Trophoblast cell (in vitro differentiated cells and primary cell): Measurements from ENCODE around the gene NET1.

Source experiments
- DNase-seq, 2 donors: peaks; one replicate each; pipeline ENCODE4 v3.0.0-alpha.2; 2016
- H2AFZ ChIP-seq: 2 replicates; pipeline ENCODE4 v1.6.1; 2013; ENCODE audit warnings: low read length, moderate library complexity, mild to moderate bottlenecking; ENCODE audit not compliant: insufficient read depth, poor library complexity
- H2AK5ac ChIP-seq: 2 replicates; pipeline ENCODE4 v1.6.1; 2013; ENCODE audit warnings: mild to moderate bottlenecking, low read length
- H2BK120ac ChIP-seq: 2 replicates; pipeline ENCODE4 v1.6.1; 2013; ENCODE audit warnings: low read length, mild to moderate bottlenecking, moderate library complexity; ENCODE audit not compliant: insufficient read depth, poor library complexity
- H2BK12ac ChIP-seq: 2 replicates; pipeline ENCODE4 v1.6.1; 2013; ENCODE audit warnings: mild to moderate bottlenecking, low read length, moderate library complexity
- H2BK5ac ChIP-seq: 2 replicates; pipeline ENCODE4 v1.6.1; 2013; ENCODE audit warnings: low read length, low read depth, moderate library complexity, mild to moderate bottlenecking; ENCODE audit not compliant: poor library complexity
- H3K14ac ChIP-seq: 2 replicates; pipeline ENCODE4 v1.6.1; 2013; ENCODE audit warnings: mild to moderate bottlenecking, low read length
- H3K18ac ChIP-seq: 2 replicates; pipeline ENCODE4 v1.6.1; 2013; ENCODE audit warnings: mild to moderate bottlenecking, low read length
- H3K23ac ChIP-seq: 2 replicates; pipeline ENCODE4 v1.6.1; 2013; ENCODE audit warnings: low read length
- H3K27ac ChIP-seq: 2 replicates; pipeline ENCODE4 v1.5.1; 2013; ENCODE audit warnings: low read depth, mild to moderate bottlenecking, inconsistent platforms, low read length, moderate library complexity
- H3K27me3 ChIP-seq: 2 replicates; pipeline ENCODE4 v1.6.1; 2013; ENCODE audit warnings: inconsistent platforms, mild to moderate bottlenecking, low read length, moderate library complexity; ENCODE audit not compliant: insufficient read depth
- H3K36me3 ChIP-seq, 2 experiments: 1 replicate in 1 of 2; 2 replicates in 1 of 2; pipeline ENCODE4 v1.6.1; 2013; ENCODE audit warnings: low read length in 2 of 2, mild to moderate bottlenecking in 2 of 2, moderate library complexity in 1 of 2; ENCODE audit not compliant: insufficient read depth in 2 of 2, control insufficient read depth in 1 of 2
- H3K4ac ChIP-seq: 2 replicates; pipeline ENCODE4 v1.6.1; 2013; ENCODE audit warnings: low read depth, mild to moderate bottlenecking, low read length, moderate library complexity
- H3K4me1 ChIP-seq, 2 experiments: 1 replicate in 1 of 2; 2 replicates in 1 of 2; pipeline ENCODE4 v1.6.1; 2013; ENCODE audit warnings: low read length in 2 of 2, mild to moderate bottlenecking in 2 of 2, moderate library complexity in 1 of 2; ENCODE audit not compliant: insufficient read depth in 2 of 2, control insufficient read depth in 1 of 2
- H3K4me2 ChIP-seq: 2 replicates; pipeline ENCODE4 v1.6.1; 2013; ENCODE audit warnings: inconsistent platforms, mild to moderate bottlenecking, low read length, moderate library complexity
- H3K4me3 ChIP-seq: 2 replicates; pipeline ENCODE4 v1.5.1; 2013; ENCODE audit warnings: mild to moderate bottlenecking, low read depth, low read length, inconsistent platforms
- H3K79me1 ChIP-seq: one replicate; pipeline ENCODE4 v1.6.1; 2013; ENCODE audit warnings: low read length
- H3K79me2 ChIP-seq: 2 replicates; pipeline ENCODE4 v1.6.1; 2013; ENCODE audit warnings: low read length, mild to moderate bottlenecking; ENCODE audit not compliant: control insufficient read depth, insufficient read depth, poor library complexity
- H3K9ac ChIP-seq: 2 replicates; pipeline ENCODE4 v1.6.1; 2013; ENCODE audit warnings: mild to moderate bottlenecking, low read length
- H3K9me3 ChIP-seq: 2 replicates; pipeline ENCODE4 v1.6.1; 2013; ENCODE audit warnings: low read depth, mild to moderate bottlenecking, control low read depth, inconsistent platforms, low read length; ENCODE audit not compliant: insufficient read depth
- H4K12ac ChIP-seq: 2 replicates; pipeline ENCODE4 v1.6.1; 2013; ENCODE audit warnings: low read depth, mild to moderate bottlenecking, low read length, moderate library complexity
- H4K8ac ChIP-seq: 2 replicates; pipeline ENCODE4 v1.6.1; 2013; ENCODE audit warnings: low read depth, mild to moderate bottlenecking, low read length, moderate library complexity
- H4K91ac ChIP-seq: one replicate; pipeline ENCODE4 v1.6.1; 2013; ENCODE audit warnings: low read depth, mild to moderate bottlenecking, low read length, moderate library complexity
- WGBS: extraction: QIAGEN DNeasy Blood & Tissue Kit; methylation state at CpG from one replicate; pipeline ENCODE4 v1.1.7; 2013; ENCODE audit warnings: missing lambda C conversion rate; ENCODE audit not compliant: insufficient read length, insufficient coverage; ENCODE audit errors: extremely low coverage; 5-methylcytosine and 5-hydroxymethylcytosine counted together

NET1 gene

DNA sequence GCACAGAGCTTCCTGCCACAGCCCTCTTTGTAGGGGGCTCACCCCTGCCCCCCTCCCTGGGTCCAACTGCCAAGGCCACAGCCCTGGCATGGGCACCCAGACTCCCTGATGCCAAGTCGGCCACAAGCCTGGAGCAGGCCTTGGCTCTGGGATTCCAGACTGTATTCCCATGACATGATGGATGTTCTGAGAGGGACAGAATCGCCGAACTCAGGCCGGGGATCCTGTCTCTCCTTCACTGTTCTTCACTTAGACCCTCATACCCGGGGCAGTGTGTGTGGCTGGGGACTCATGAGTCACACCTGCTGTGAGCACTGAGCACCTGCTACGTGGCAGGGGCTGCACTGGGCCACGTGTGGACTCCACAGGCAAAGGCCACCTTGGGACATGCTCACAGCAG lies 79.1 kb downstream of the NET1 start:
- Histone ChIP-seq H2AFZ (no peak overlapping the region), H4K8ac (no peak overlapping the region), H3K27me3 (no peaks in the 10 kb centered on the region), H3K79me2 (no peaks in the 10 kb centered on the region), H3K36me3 (peaks cover 0 to 4% of the 10 kb centered on the region in 2 experiments), H4K12ac (no peak overlapping the region), H4K91ac (peak overlapping the region; percentile 16), H3K4ac (no peak overlapping the region), H2BK5ac (no peak overlapping the region), H3K79me1 (peaks cover 32% of the 10 kb centered on the region), H2BK120ac (peak overlapping the region; percentile 4), H3K4me1 (peaks cover 27% of the 10 kb centered on the region in 2 experiments), H2BK12ac (peak overlapping the region; percentile 47), H3K9me3 (peaks cover 1% of the 10 kb centered on the region), H3K9ac (no peak overlapping the region), H3K18ac (no peak overlapping the region), H3K14ac (no peak overlapping the region), H2AK5ac (no peak overlapping the region), H3K4me3 (no peak overlapping the region), H3K27ac (no peak overlapping the region), H3K23ac (no peak overlapping the region), H3K4me2 (no peak overlapping the region)
- peak in 1 of 2 donors; percentile 41 for DNase-seq
- no CpG with 5 or more reads among the region's 7 CpGs for WGBS

DNA sequence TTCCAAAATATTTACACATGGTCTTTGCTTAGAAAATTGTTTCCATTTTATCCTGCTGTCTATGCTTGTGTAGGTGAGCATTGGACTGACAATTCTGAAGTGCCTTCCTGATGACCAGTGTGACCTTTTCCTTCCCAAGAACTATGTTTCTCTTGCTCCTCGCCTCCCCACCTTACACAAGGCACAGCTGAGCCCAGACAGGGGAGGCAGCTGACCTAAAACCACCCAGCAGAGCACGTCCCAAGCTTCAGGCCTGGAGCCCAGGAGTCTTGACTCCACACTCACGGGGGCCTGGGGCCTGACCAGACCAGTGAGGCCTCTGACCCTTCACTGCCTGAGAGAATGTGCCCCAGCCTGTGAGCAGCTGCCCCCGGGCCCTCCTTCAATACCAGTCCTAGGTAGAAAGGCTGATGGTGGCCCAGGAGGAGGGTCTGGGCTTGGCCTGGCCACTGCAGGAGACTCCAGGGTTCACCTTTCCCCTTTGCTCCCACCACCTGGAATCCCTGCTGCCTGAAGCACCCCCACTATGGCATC lies 80.0 kb downstream of the NET1 start:
- Histone ChIP-seq H3K79me2 (no peaks in the 10 kb centered on the region), H3K36me3 (peaks cover 0 to 4% of the 10 kb centered on the region in 2 experiments), H2BK120ac (peak overlapping the region; percentile 75), H3K27ac (no peak overlapping the region), H3K79me1 (peaks cover 30% of the 10 kb centered on the region), H2AK5ac (peak overlapping the region; percentile 73), H4K12ac (no peak overlapping the region), H2BK5ac (peak overlapping the region; percentile 15), H3K4me3 (no peak overlapping the region), H4K91ac (peak overlapping the region; percentile 60), H3K4me2 (no peak overlapping the region), H3K9me3 (peaks cover 5% of the 10 kb centered on the region), H3K9ac (no peak overlapping the region), H3K27me3 (no peaks in the 10 kb centered on the region), H3K18ac (peak overlapping the region; percentile 17), H3K4ac (no peak overlapping the region), H4K8ac (no peak overlapping the region), H3K23ac (no peak overlapping the region), H2AFZ (no peak overlapping the region), H3K4me1 (peaks cover 22 to 27% of the 10 kb centered on the region in 2 experiments), H3K14ac (peak overlapping the region; percentile 22), H2BK12ac (peak overlapping the region; percentile 24)
- peak; percentile 69 to 83 for DNase-seq
- WGBS: no CpG with 5 or more reads among the region's 4 CpGs

DNA sequence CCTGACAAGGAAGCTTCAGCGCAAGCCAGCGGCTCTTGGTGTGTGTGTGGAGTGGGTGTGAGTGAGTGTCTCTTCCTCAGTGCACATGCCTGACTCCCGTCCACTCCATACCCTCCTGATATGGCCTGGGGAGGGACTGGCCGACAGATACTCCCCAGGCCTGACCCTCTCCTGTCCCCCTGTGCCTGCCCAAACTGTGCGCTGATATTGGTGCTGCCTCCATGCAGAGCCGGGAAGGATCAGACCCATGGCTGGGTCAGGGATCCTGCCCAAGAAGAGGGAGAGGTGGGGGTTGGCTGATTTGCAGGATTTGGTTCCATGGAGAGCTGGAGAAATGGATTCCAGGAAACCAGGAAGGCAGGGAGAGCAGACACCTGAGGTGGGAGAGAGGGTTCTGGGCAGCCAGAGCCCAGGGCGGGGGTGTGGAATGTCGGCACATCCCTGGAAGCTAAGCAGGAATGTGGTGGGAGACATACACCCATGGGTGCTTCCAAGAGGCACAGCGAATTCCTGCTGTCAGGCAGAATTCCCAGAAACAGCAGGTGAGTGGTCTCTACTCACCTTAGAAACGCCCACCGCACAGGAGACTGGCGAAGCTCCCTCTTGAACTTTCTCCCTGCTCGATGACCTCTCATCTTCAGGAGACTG lies 80.7 kb downstream of the NET1 start:
- Histone ChIP-seq H4K91ac (peak overlapping the region; percentile 60), H3K79me1 (peaks cover 27% of the 10 kb centered on the region), H2BK5ac (peak overlapping the region; percentile 2), H3K4ac (no peak overlapping the region), H3K23ac (no peak overlapping the region), H3K18ac (peak overlapping the region; percentile 17), H3K27ac (peak overlapping the region; percentile 9), H2BK120ac (peak overlapping the region; percentile 75), H3K9me3 (peaks cover 5% of the 10 kb centered on the region), H4K12ac (no peak overlapping the region), H3K79me2 (no peaks in the 10 kb centered on the region), H2AK5ac (peak overlapping the region; percentile 22), H3K4me3 (no peak overlapping the region), H3K27me3 (no peaks in the 10 kb centered on the region), H3K9ac (no peak overlapping the region), H3K4me1 (peaks cover 22 to 24% of the 10 kb centered on the region in 2 experiments), H3K14ac (peak overlapping the region; percentile 22), H2BK12ac (peak overlapping the region; percentile 24), H2AFZ (no peak overlapping the region), H3K4me2 (no peak overlapping the region), H4K8ac (peak overlapping the region; percentile 56), H3K36me3 (peaks cover 0 to 4% of the 10 kb centered on the region in 2 experiments)
- DNase-seq: peak; percentile 36 to 45
- WGBS: no CpG with 5 or more reads among the region's 13 CpGs

DNA sequence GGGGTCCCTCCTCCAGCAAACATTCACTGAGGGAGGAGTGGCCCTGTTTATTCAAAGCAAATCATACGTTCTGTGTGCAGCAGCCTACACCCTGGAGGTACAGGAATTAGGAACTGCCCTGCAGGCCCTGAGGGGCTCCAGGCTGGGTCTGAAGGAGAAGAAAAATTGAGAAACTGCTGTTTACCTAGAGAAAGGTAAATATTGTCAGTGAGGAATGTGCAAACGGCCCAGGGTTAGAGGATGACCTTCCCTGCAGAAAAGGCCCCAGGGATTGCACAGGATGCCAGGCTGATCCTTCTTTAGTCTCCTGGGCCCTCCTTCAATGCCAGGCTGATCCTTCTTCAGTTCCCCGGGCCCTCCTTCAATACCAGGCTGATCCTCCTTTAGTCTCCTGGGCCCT lies 81.3 kb downstream of the NET1 start:
- H3K4me2 ChIP-seq: no peak overlapping the region

More for the DNA sequence above, 81.3 kb downstream of the NET1 start:
- Histone ChIP-seq H4K12ac (no peak overlapping the region), H2AFZ (no peak overlapping the region), H3K23ac (no peak overlapping the region), H3K27me3 (no peaks in the 10 kb centered on the region), H3K79me2 (no peaks in the 10 kb centered on the region), H3K4ac (no peak overlapping the region), H3K18ac (peak overlapping the region; percentile 17), H3K14ac (peak overlapping the region; percentile 40), H3K36me3 (peaks cover 0 to 4% of the 10 kb centered on the region in 2 experiments), H2BK120ac (peak overlapping the region; percentile 75), H3K4me1 (peaks cover 22 to 24% of the 10 kb centered on the region in 2 experiments), H3K79me1 (peaks cover 30% of the 10 kb centered on the region), H3K9ac (no peak overlapping the region), H3K9me3 (peaks cover 5% of the 10 kb centered on the region), H2BK12ac (peak overlapping the region; percentile 24), H4K8ac (no peak overlapping the region), H3K4me3 (no peak overlapping the region), H2BK5ac (peak overlapping the region; percentile 2), H4K91ac (peak overlapping the region; percentile 60), H3K27ac (peak overlapping the region; percentile 9), H2AK5ac (peak overlapping the region; percentile 11)
- peak; percentile 73 to 79 for DNase-seq
- WGBS: no CpG with 5 or more reads among the region's 3 CpGs
